Natural killer cell (primary cell): ENCODE measurements around the gene GARIN5A. TPM values are rescaled to one million over a fixed set of nuclear protein-coding genes. Genes with fewer than 3 reads are reported as not detected.

Experiments
- ATAC-seq, 3 donors: fragments of 150-1000 bp in 2 of 3; fragments of 200-7000 bp in 1 of 3; cut with Tn5 transposase; 1 replicate in 1 of 3; 2 replicates in 2 of 3; pipeline ENCODE4 v1.10.0; 2021; ENCODE audit warnings: mild to moderate bottlenecking in 2 of 3, moderate library complexity in 2 of 3
- DNase-seq, 2 donors: peaks; one replicate each; pipeline versions ENCODE4 v3.0.0 to v3.0.0-alpha.2; 2013 to 2021; ENCODE audit warnings: mixed read lengths in 1 of 2
- H3K27ac ChIP-seq: one replicate; pipeline ENCODE4 v1.5.1; 2013; ENCODE audit warnings: mild to moderate bottlenecking, low read length
- H3K27me3 ChIP-seq: one replicate; pipeline ENCODE4 v1.6.1; 2013; ENCODE audit warnings: low read length; ENCODE audit not compliant: control insufficient read depth, insufficient read depth
- H3K36me3 ChIP-seq: one replicate; pipeline ENCODE4 v1.6.1; 2013; ENCODE audit warnings: low read length; ENCODE audit not compliant: control insufficient read depth, insufficient read depth
- H3K4me1 ChIP-seq: one replicate; pipeline ENCODE4 v1.6.1; 2013; ENCODE audit warnings: low read length; ENCODE audit not compliant: control insufficient read depth, insufficient read depth
- H3K4me3 ChIP-seq: one replicate; pipeline ENCODE4 v1.5.1; 2013; ENCODE audit warnings: low read length
- H3K9me3 ChIP-seq: one replicate; pipeline ENCODE4 v1.6.1; 2013; ENCODE audit warnings: low read length; ENCODE audit not compliant: control insufficient read depth, insufficient read depth
- H3K27ac Mint-ChIP-seq, 2 donors: one replicate each; pipeline ENCODE4 v1.8.0; 2022; ENCODE audit warnings: mild to moderate bottlenecking in 2 of 2, mixed read lengths in 2 of 2, moderate library complexity in 1 of 2
- H3K27me3 Mint-ChIP-seq, 2 donors: one replicate each; pipeline ENCODE4 v1.8.0; 2022; ENCODE audit warnings: low read depth in 2 of 2, mixed read lengths in 2 of 2
- H3K36me3 Mint-ChIP-seq: one replicate; pipeline ENCODE4 v1.8.0; 2022; ENCODE audit warnings: mixed read lengths
- H3K4me1 Mint-ChIP-seq, 2 donors: one replicate each; pipeline ENCODE4 v1.8.0; 2022; ENCODE audit warnings: mixed read lengths in 2 of 2
- H3K4me3 Mint-ChIP-seq: one replicate; pipeline ENCODE4 v1.8.0; 2022; ENCODE audit warnings: mild to moderate bottlenecking, moderate library complexity, mixed read lengths
- H3K9me3 Mint-ChIP-seq, 2 donors: one replicate each; pipeline ENCODE4 v1.8.0; 2022; ENCODE audit warnings: mixed read lengths in 2 of 2
- CTCF ChIP-seq: fragments of 200-600 bp; IDR thresholded peaks from one replicate; pipeline ENCODE4 v1.8.0; 2022; ENCODE audit warnings: antibody characterized with exemption
- WGBS: methylation state at CpG from one replicate; pipeline ENCODE4 v1.1.7; 2013; ENCODE audit warnings: missing lambda C conversion rate; ENCODE audit not compliant: insufficient coverage; 5-methylcytosine and 5-hydroxymethylcytosine counted together
- intact Hi-C: fragments of 100-400 bp; cut with micrococcal nuclease; formaldehyde crosslinking; loops from one replicate; pipeline ENCODE4 v1.14.2; 2022
- total RNA-seq, 4 donors: library from RNA; stranded (reverse); fragments of 120-200 nt in 1 of 4; gene quantifications; one replicate each; pipeline versions ENCODE4 v1.2.3 to v1.2.4, GENCODE V29; 2013 to 2022

GARIN5A gene
- total RNA-seq, 3 donors from 2014 or later (not counting 1 experiment from before 2014, with no cell fraction given) = 0.59 TPM; not detected in 2

- peak overlapping the region; percentile 75 for H3K27ac ChIP-seq
- H3K36me3 ChIP-seq = no peaks in the 10 kb centered on the region
- intact Hi-C loops = no loop called here
- DNase-seq = no peak
- no peaks in the 10 kb centered on the region for H3K36me3 Mint-ChIP-seq
- no peak overlapping the region for H3K27ac Mint-ChIP-seq
- H3K27me3 ChIP-seq = peaks cover 6% of the 10 kb centered on the region
- H3K9me3 Mint-ChIP-seq = no peaks in the 10 kb centered on the region
- no peaks in the 10 kb centered on the region for H3K9me3 ChIP-seq
- 83% methylated on average over 41 of the region's 42 CpGs for WGBS
- H3K4me3 Mint-ChIP-seq = no peak overlapping the region
- H3K4me3 ChIP-seq = peak overlapping the region; percentile 55
- H3K27me3 Mint-ChIP-seq = peaks cover 23 to 27% of the 10 kb centered on the region in 2 donors
- peaks cover 53% of the 10 kb centered on the region for H3K4me1 ChIP-seq
- peaks cover 12 to 27% of the 10 kb centered on the region in 2 donors for H3K4me1 Mint-ChIP-seq
- ATAC-seq = no peak
- no peak for TF ChIP-seq CTCF
Measured at GRCh38 chr19:50417111-50418081, 59.3 kb downstream of the GARIN5A start.

Other genes starting within 250 kb of the GARIN5A start
- 1 to 10 TPM in 1 of 3 donors, under 1 TPM in 2; 0.57 to 3.2 (median 0.68) TPM for gene KCNC3, start 147.5 kb downstream of the GARIN5A start, total RNA-seq
- 1 to 10 TPM in 1 of 3 donors, under 1 TPM in 2; 0.94 to 1.3 (median 0.95) TPM for gene NAPSA, start 111.2 kb downstream of the GARIN5A start, total RNA-seq
- gene NR1H2, start 100.4 kb downstream of the GARIN5A start, total RNA-seq = 100 to 1,000 TPM; 185 to 217 (median 211) TPM
- 10 to 100 TPM; 26.1 to 32.0 (median 30.2) TPM for gene POLD1, start 92.5 kb downstream of the GARIN5A start, total RNA-seq
- gene SPIB, start 57.9 kb downstream of the GARIN5A start, total RNA-seq = 1 to 10 TPM in 1 of 3 donors, under 1 TPM in 2; 0.77 to 2.8 (median 0.78) TPM
- gene MYBPC2, start 44.0 kb downstream of the GARIN5A start, total RNA-seq = under 1 TPM in 2 of 3 donors, not detected in 1; 0.09 to 0.15 TPM
- gene EMC10, start 341 bp downstream of the GARIN5A start, total RNA-seq = 10 to 100 TPM; 79.5 to 85.1 (median 80.1) TPM
- 10 to 100 TPM; 18.8 to 22.0 (median 20.3) TPM for gene JOSD2, start 34.3 kb upstream of the GARIN5A start, total RNA-seq
- gene ASPDH, start 37.1 kb upstream of the GARIN5A start, total RNA-seq = not detected
- not detected for gene LRRC4B, start 91.6 kb upstream of the GARIN5A start, total RNA-seq
- not detected for gene SYT3, start 163.0 kb upstream of the GARIN5A start, total RNA-seq
- gene C19orf81, start 172.6 kb upstream of the GARIN5A start, total RNA-seq = not detected
- gene SHANK1, start 243.0 kb upstream of the GARIN5A start, total RNA-seq = under 1 TPM; 0.05 to 0.75 (median 0.20) TPM
- 1 to 10 TPM; 2.3 to 4.0 (median 3.3) TPM for gene CLEC11A, start 246.5 kb upstream of the GARIN5A start, total RNA-seq